NCI-H2227 treated with DMSO at 0.1 percent for 48 hours (cell line): ENCODE results near the gene CACNA1H.

Source experiments
- DNase-seq: peaks from one replicate; lab custom pipeline; 2025; lab: John Stamatoyannopoulos, UW

The CACNA1H gene

DNA sequence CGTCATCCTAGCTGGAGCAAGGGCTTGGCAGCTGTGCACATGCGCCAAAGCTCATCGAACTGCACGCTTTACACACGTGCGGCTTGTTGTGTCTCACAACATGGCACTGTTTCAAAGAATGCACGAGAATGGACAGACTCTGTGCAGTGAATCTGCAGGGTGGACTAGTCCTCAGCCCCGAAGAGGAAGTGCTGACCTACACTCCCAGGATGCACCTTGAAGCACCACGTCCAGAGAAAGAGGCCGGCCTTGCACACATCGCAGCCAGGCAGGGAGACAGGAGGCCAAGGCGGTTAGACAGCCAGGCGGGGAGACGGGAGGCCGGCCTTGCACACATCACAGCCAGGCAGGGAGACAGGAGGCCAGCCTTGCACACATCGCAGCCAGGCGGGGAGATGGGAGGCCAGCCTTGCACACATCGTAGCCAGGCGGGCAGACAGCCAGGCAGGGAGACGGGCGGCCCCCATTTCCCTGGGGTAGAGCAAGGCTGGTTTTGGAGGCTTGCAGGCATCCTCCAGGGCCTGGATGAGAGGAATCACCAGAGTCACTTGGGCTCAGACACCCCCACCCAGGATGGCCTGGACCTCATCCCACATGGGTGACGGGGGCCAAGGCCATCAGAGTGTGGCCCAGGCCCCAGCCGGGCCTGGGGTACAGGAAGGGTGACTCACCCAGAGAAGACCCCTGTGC, 9.0 kb upstream of the CACNA1H start:
- DNase-seq = no peak

DNA sequence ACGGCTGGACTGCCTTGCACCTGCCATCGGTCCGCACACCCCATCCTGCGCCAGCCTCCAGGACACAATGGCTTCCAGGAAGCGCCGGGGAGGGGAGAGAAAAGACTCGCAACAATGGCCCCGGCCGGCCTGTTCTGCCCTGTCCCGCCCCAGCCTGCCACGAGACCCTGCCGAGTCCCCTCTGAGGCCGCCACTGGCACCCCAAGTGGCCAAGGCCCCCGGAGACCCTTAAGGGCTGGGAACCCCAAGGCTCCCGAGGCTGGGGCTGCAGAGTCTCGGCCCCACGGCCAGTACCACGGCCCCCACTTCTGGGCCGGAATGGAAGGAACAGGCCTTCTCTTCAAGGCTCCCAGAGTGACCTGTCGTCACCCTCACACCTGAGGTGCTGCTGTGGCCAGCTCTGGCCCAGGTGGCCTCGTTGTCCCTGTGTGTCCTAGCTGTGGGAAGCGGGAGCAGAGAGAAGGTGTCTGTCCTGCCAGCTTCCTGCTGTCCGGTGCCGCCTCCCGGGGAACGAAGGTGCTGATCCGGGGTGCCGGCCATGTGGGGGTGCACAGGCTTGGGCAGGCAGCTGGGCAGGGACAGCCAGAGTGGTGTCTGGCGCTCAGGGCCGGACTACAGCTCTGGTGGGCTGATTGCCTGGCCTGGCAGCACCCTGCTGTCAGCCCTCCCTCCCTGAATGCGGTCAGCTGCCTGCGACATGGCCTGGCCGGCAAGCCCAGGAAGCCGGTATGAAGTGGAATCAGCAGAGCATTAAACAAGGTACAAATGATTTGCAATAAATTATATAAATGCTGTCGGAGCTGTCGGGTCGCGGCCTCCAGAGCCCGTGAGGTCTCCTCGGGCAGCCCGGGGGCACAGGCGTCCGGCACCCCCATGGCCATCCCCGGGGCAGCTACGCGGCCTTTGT, 8.2 kb upstream of the CACNA1H start:
- no peak for DNase-seq

- no peak for DNase-seq
Measured at GRCh38 chr16:1145383-1146100, 7.4 kb upstream of the CACNA1H start.

GRCh38 chr16:1146409-1146808, 6.5 kb upstream of the CACNA1H start:
- DNase-seq = no peak

DNA sequence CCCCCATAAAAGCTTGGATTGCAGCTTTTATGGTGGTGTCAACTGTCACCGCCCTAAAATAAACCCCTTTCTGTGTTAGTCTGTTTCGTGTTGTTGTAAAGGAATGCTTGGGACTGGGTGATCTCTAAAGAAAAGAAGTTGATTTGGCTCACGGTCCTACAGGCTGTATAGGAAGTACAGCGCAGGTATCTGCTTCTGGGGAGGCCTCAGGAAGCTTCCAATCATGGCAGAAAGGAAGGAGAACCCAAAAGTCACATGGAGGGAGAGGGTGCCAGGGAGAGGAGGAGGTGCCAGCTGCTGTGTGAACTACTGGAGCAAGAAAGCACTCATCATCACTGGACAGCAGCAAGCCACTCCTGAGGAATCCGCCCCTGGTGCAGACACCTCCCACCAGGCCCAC, 5.9 kb upstream of the CACNA1H start:
- no peak for DNase-seq

- DNase-seq = no peak
Measured at GRCh38 chr16:1149101-1149636, 3.7 kb upstream of the CACNA1H start.

GRCh38 chr16:1150511-1150982, 2.4 kb upstream of the CACNA1H start:
- no peak for DNase-seq

DNA sequence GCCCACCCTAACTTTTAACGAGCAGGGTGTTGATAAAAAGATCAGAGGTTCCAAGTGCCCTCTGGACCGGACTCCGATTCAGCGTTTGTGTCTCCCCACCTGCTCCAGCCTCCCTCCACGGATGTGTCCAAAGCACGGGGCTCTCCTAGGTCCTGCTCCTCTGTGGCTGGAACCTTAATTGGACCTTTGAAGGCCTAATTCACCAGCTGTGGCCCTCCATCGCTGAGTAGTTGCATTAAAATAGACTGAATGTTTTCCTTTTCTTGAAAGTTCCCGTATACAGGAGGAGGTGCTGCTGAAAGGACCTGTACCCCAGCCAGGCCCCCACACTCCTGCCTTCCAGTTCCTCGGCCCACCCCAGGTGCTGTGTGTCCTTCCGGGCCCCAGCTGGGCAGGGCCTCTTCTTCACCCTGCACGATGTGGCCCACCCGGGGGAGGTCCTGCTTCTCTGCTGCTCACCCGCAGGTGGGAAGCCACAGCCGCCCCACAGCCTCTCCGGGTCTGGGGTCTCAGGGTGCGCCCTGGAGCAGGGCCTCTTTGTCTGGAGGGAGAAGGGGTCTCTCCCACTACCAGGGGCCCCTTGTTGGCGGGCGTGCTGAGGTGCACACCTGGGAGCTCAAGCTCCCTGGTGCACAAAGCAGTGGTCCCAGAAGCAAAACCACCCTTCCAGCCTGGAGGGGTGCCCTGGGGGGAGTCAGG, 1.3 kb upstream of the CACNA1H start:
- no peak for DNase-seq

DNA sequence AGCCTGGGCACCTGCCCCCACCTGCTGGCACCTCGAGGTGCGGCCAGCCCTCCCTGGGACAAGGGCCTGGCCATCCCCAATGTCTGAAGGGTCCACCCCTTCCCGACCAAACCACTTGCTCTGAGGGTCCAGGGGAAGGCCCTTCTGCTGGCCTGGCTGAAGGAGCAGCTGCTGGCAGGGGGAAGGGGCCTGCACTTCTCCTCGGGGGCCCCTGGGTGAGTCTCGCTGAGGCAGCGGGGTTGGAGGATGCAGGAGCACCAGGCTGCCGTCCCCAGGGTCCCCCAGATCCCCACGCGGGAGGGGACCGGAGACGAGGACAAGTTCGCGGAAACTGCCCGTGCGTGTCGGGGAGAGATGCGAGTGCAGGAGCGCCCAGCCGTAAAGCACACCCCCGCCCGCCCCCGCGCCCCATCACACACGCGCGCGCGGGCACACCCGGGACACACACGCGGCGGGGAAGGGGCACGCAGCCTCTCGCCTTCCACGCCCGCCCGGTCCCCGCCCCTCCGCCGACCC, 725 bp upstream of the CACNA1H start:
- peak; percentile 22 for DNase-seq

DNA sequence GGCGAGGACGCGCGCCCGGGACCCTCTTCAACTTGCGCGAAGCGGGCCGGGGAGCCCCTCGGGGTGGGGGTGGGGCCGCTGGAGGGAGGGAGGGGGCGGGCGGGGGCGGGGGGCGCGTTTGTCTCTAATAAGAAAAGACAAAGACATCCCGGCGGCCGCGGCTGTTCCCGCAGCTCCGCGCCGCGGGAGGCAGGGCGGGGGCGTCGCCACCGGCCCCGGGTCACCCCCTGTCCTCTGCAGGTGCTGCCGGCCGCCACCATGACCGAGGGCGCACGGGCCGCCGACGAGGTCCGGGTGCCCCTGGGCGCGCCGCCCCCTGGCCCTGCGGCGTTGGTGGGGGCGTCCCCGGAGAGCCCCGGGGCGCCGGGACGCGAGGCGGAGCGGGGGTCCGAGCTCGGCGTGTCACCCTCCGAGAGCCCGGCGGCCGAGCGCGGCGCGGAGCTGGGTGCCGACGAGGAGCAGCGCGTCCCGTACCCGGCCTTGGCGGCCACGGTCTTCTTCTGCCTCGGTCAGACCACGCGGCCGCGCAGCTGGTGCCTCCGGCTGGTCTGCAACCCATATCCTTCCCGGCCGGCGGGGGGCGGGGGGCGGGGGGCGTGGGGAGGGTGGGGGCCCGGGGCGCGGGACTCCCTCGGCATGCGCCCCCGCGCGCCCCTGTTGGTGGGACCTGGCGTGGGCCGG, 714 bp downstream of the CACNA1H start:
- DNase-seq = no peak

DNA sequence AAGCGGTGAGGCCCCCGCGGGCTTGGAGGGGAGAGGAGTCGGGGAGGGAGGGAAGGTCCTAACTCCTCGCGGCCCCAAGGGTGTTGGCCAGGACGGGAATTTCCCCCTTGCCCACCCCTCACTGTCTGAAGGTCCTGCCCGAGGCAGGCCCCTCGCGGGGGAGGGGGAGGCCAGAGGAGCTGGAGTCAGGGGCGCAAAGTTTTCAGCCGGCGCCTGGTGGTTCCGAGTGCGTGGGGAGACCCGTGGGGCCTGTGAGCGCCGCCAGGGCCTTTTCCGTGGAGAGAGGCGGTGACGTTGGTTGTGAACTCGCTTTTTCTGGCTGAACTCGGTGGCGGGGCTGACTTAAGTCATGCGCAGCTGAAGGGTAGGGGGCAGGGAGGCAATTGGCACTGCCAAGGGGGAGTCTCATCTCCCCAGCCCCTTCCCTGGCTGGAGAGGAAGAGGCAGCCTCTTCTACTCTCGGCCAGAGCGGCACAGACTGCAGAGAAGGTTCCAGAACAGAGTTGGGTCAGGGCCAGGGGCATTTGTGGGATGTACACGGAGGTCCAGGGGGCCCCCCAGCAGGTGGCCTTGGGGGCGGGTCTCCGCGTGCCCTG, 1.5 kb downstream of the CACNA1H start:
- DNase-seq = no peak

GRCh38 chr16:1154887-1155331, 2.0 kb downstream of the CACNA1H start:
- no peak for DNase-seq

DNA sequence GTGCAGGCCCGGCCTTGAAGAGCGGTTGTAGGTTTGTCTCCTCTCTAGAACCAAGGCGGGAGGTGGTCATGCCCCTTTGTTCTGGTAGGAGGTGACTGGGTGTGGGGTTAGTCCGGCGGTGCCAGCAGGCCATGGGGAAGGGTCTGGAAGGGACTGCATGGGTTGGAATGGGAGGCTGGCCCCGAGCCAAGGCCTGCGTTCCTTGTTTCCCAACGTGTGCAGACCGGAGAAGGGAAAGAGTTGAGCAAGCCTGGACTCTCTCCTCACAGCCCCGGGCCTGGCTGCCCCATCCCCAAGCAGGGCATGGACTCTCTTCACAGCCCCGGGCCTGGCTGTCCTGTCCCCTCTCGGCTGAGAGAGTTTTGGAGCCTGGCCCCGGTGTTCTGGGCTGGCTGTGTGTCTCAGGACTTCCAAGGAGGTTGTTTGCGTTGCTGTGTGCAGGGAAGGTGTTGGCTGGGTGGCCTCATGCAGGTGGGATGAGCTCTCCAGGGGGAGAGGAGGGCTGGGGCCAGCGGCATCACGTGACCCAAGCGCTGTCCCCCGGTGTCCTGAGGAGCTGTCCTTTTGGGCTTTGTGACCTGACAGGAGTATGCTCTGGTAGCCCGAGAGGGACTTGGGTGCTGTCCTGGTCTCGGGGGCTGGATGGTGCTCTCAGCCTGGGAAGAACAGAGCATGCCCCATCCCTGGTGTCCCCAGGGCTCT, 2.6 kb downstream of the CACNA1H start:
- no peak for DNase-seq

DNA sequence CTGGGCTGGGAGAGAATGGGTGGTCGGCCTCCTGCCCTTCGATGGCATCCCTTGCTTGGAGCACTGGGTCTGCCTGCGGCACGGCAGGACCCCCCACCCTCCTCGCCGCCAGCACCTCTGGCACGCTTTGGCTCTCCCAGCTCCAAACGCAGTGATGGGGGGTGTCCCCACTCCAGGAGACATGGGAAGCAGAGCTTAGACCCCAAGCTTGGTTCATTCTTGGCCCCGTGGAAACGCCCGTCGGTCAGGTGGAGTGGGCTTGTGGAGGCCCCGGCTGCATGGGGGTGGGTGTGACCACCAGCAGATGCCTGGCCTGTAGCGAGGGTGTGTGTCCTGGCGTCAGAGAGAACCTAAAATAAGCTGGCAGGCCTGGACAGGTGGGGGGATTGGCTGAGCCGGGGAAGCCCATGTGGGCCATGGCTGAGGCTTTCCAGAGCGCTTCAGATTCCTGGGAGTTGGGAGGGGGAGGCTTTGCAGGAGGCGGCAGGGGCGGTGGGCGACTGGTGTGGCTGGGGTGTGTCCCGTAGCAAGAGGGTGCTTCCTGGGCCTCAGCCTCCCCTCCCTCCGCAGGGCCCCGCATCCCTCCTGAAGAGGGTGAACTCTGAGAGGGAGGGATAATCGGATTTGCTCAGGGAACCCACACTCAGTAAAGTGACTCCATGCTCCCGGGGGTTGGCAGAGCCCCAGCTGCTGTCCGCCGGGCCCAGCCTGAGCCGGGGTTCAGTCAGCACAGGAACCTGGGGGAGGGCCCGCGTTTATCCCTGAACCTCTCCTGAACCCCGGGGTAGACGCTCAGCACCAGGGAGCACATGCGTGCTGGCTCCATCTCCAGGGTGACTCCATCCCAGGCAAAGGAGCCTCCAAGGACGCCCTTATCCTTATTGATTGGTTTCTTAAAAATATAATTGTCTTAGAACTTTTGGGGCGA, 3.4 kb downstream of the CACNA1H start:
- DNase-seq = no peak

- no peak for DNase-seq
Measured at GRCh38 chr16:1156983-1157638, 4.2 kb downstream of the CACNA1H start.

GRCh38 chr16:1157639-1158455, 4.9 kb downstream of the CACNA1H start:
- no peak for DNase-seq
